CD4-positive, CD25-positive, alpha-beta regulatory T cell (primary cell): Measurements from ENCODE around the gene APBB2. TPM values are rescaled to one million over a fixed set of nuclear protein-coding genes. Genes with fewer than 3 reads are reported as not detected.

Experiments
- ATAC-seq, 2 donors: fragments of 150-1000 bp; cut with Tn5 transposase; one replicate each; pipeline ENCODE4 v1.10.0; 2021; ENCODE audit warnings: low read depth in 2 of 2, moderate number of reproducible peaks in 2 of 2, moderate library complexity in 1 of 2
- DNase-seq, 3 donors: peaks; one replicate each; pipeline versions ENCODE4 v3.0.0 to v3.0.0-alpha.2; 2012 to 2022; ENCODE audit warnings: mixed read lengths in 1 of 3
- H3K27ac ChIP-seq: one replicate; pipeline ENCODE4 v1.7.0; 2013; ENCODE audit warnings: mild to moderate bottlenecking, low read length; ENCODE audit not compliant: insufficient read depth, poor library complexity, severe bottlenecking
- H3K27me3 ChIP-seq: one replicate; pipeline ENCODE4 v1.7.0; 2013; ENCODE audit warnings: low read length; ENCODE audit not compliant: control insufficient read depth, insufficient read depth
- H3K36me3 ChIP-seq: one replicate; pipeline ENCODE4 v1.7.0; 2013; ENCODE audit warnings: mild to moderate bottlenecking, low read length, moderate library complexity; ENCODE audit not compliant: control insufficient read depth, insufficient read depth
- H3K4me1 ChIP-seq: 2 replicates; pipeline ENCODE4 v1.7.0; 2013; ENCODE audit warnings: mild to moderate bottlenecking, low read length; ENCODE audit not compliant: insufficient read depth, control insufficient read depth, poor library complexity, severe bottlenecking
- H3K4me3 ChIP-seq: one replicate; pipeline ENCODE4 v1.7.0; 2013; ENCODE audit warnings: low read depth, mild to moderate bottlenecking, low read length, moderate library complexity
- H3K9me3 ChIP-seq, 2 experiments: 1 replicate in 1 of 2; 2 replicates in 1 of 2; pipeline ENCODE4 v1.7.0; 2013; ENCODE audit warnings: low read length in 2 of 2, mild to moderate bottlenecking in 1 of 2, moderate library complexity in 1 of 2; ENCODE audit not compliant: control insufficient read depth in 2 of 2
- H3K27ac Mint-ChIP-seq, 3 donors: one replicate each; pipeline ENCODE4 v1.8.0; 2020 to 2022; ENCODE audit warnings: mild to moderate bottlenecking in 3 of 3, mixed read lengths in 3 of 3, moderate library complexity in 2 of 3
- H3K27me3 Mint-ChIP-seq: one replicate; pipeline ENCODE4 v1.8.0; 2022; ENCODE audit warnings: mild to moderate bottlenecking, mixed read lengths
- H3K36me3 Mint-ChIP-seq: one replicate; pipeline ENCODE4 v1.8.0; 2020; ENCODE audit warnings: mixed read lengths
- H3K4me1 Mint-ChIP-seq, 4 donors: one replicate each; pipeline ENCODE4 v1.8.0; 2020 to 2022; ENCODE audit warnings: mixed read lengths in 4 of 4, mild to moderate bottlenecking in 1 of 4
- H3K4me3 Mint-ChIP-seq, 4 donors: one replicate each; pipeline ENCODE4 v1.8.0; 2020 to 2022; ENCODE audit warnings: mild to moderate bottlenecking in 4 of 4, mixed read lengths in 4 of 4, moderate library complexity in 3 of 4
- H3K9me3 Mint-ChIP-seq, 7 donors: one replicate each; pipeline ENCODE4 v1.8.0; 2020 to 2022; ENCODE audit warnings: mixed read lengths in 7 of 7, mild to moderate bottlenecking in 3 of 7, moderate library complexity in 2 of 7
- polyA plus RNA-seq, 4 donors: library from polyadenylated mRNA; unstranded; fragments of 300-500 nt; fragmentation: Illumina TruSeq; gene quantifications; one replicate each; pipeline ENCODE4 v1.2.3, GENCODE V29; 2021
- total RNA-seq: library from RNA; stranded (reverse); gene quantifications from one replicate; pipeline ENCODE4 v1.2.3, GENCODE V29; 2022

Gene APBB2
- total and polyA plus RNA-seq, 5 donors from 2014 or later: not detected

DNA sequence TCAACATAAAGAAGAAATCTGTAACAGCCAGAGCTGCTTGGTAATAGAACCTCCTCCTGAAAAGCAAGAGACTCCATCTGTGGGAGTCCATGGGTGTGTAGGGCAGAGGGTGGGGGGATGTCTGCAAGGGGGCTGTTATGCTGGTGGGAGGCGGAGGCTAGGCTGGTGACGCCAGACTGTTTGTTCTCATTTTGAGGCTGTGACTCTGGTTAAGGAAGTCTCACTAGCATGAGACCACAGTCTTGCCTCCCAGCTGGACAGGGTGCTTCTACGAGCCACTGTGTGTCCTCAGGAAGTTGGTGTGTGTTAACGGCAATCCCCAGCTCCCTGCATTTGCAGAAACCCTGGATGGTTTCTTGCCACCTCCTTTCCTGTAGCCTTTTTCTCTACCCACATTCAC lies 384.8 kb downstream of the APBB2 start:
- Histone ChIP-seq H3K4me3 (no peak overlapping the region), H3K36me3 (no peaks in the 10 kb centered on the region), H3K4me1 (no peaks in the 10 kb centered on the region), H3K27ac (no peak overlapping the region), H3K9me3 (no peaks in the 10 kb centered on the region), H3K27me3 (no peaks in the 10 kb centered on the region)
- peaks cover 0 to 2% (median 0%) of the 10 kb centered on the region in 7 donors for H3K9me3 Mint-ChIP-seq
- no peak overlapping the region for H3K27ac Mint-ChIP-seq
- ATAC-seq (no peak), DNase-seq (no peak)
- H3K27me3 Mint-ChIP-seq: peaks cover 5% of the 10 kb centered on the region
- H3K36me3 Mint-ChIP-seq: no peaks in the 10 kb centered on the region
- H3K4me3 Mint-ChIP-seq: no peak overlapping the region
- H3K4me1 Mint-ChIP-seq: no peaks in the 10 kb centered on the region

- DNase-seq: no peak
- H3K27me3 ChIP-seq: no peaks in the 10 kb centered on the region
- ATAC-seq: no peak
- Mint-ChIP-seq H3K36me3 (no peaks in the 10 kb centered on the region), H3K4me1 (no peaks in the 10 kb centered on the region), H3K9me3 (peaks cover 0 to 2% (median 0%) of the 10 kb centered on the region in 7 donors), H3K27ac (no peak overlapping the region), H3K4me3 (no peak overlapping the region), H3K27me3 (peaks cover 5% of the 10 kb centered on the region)
- H3K4me1 ChIP-seq: no peaks in the 10 kb centered on the region
- no peak overlapping the region for H3K27ac ChIP-seq
- no peak overlapping the region for H3K4me3 ChIP-seq
- no peaks in the 10 kb centered on the region for H3K9me3 ChIP-seq
- H3K36me3 ChIP-seq: no peaks in the 10 kb centered on the region
These were observed 385.7 kb downstream of the APBB2 start for GRCh38 chr4:40828661-40829060.

DNA sequence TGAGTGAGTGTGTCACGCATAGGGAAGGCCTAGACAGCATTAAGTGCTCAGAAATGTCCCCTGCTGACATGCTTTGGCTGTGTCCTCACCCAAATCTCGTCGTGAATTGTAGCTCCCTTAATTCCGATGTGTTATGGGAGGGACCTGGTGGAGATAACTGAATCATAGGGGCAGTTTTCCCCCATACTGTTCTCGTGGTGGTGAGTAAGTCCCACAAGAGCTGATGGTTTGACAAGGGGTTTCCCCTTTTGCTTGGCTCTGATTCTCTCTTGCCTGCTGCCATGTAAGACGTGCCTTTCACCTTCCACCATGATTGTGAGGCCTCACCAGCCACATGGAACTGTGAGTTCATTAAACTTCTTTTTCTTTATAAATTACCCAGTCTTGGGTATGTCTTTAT lies 386.6 kb downstream of the APBB2 start:
- no peaks in the 10 kb centered on the region for H3K27me3 ChIP-seq
- H3K27me3 Mint-ChIP-seq: peaks cover 5% of the 10 kb centered on the region
- DNase-seq (no peak), ATAC-seq (no peak)
- no peaks in the 10 kb centered on the region for H3K36me3 ChIP-seq
- H3K4me1 ChIP-seq: no peaks in the 10 kb centered on the region
- H3K36me3 Mint-ChIP-seq: no peaks in the 10 kb centered on the region
- no peak overlapping the region for H3K27ac ChIP-seq
- no peak overlapping the region for H3K27ac Mint-ChIP-seq
- no peak overlapping the region for H3K4me3 Mint-ChIP-seq
- no peaks in the 10 kb centered on the region for H3K4me1 Mint-ChIP-seq
- no peaks in the 10 kb centered on the region for H3K9me3 ChIP-seq
- H3K4me3 ChIP-seq: no peak overlapping the region
- H3K9me3 Mint-ChIP-seq: peaks cover 0 to 2% (median 0%) of the 10 kb centered on the region in 7 donors

GRCh38 chr4:40826821-40827220 lies 387.5 kb downstream of the APBB2 start:
- Histone ChIP-seq H3K27me3 (no peaks in the 10 kb centered on the region), H3K9me3 (no peaks in the 10 kb centered on the region), H3K36me3 (no peaks in the 10 kb centered on the region), H3K4me1 (no peaks in the 10 kb centered on the region), H3K4me3 (no peak overlapping the region), H3K27ac (no peak overlapping the region)
- Mint-ChIP-seq H3K27me3 (peaks cover 5% of the 10 kb centered on the region), H3K9me3 (peaks cover 0 to 2% (median 0%) of the 10 kb centered on the region in 7 donors), H3K27ac (no peak overlapping the region), H3K4me1 (no peaks in the 10 kb centered on the region), H3K36me3 (no peaks in the 10 kb centered on the region), H3K4me3 (no peak overlapping the region)
- DNase-seq: no peak
- ATAC-seq: no peak

DNA sequence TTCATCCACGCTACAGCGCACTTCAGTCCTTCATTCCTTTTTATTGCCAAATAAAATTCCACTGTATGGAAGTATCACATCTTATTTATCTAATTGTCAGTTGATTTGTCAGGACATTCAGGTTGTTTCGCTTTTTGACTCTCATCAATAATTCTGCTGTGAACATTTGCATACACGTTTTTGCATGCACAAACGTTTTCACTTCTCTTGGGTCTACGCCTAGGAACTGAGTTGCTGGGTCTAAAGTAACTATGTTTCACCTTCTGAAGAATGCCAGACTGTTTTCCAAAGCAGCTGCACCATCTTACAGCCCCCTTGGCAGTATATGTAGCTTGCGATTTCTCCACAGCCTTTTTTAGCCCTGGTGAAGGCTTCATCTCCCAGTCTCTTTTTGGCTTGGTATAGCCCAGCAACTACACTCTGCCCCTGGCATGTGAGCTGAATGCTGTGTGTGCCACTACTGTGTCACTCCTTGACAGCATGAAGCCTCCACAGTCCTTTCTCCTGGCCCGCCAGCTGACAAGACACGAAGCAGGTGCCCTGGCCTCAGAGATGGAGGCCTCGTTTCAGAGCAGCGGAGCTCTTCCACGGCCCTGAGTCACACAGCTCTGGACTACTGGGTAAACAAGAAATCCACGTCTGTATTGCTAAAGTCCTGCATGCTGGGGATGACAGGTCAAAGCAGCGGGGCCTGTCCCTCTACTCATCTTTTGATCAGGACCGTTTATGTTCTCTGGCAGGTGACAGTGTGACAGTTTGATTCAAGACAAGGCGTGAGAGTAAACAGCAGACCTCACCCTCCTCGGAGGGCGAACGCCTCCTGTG lies 389.1 kb downstream of the APBB2 start:
- no peaks in the 10 kb centered on the region for H3K36me3 ChIP-seq
- H3K27me3 Mint-ChIP-seq: peaks cover 5% of the 10 kb centered on the region
- no peaks in the 10 kb centered on the region for H3K9me3 ChIP-seq
- H3K36me3 Mint-ChIP-seq: no peaks in the 10 kb centered on the region
- no peak overlapping the region for H3K4me3 ChIP-seq
- ATAC-seq: no peak
- no peak overlapping the region for H3K27ac Mint-ChIP-seq
- no peaks in the 10 kb centered on the region for H3K4me1 Mint-ChIP-seq
- H3K4me1 ChIP-seq: no peaks in the 10 kb centered on the region
- H3K27ac ChIP-seq: no peak overlapping the region
- H3K27me3 ChIP-seq: no peaks in the 10 kb centered on the region
- H3K4me3 Mint-ChIP-seq: no peak overlapping the region
- H3K9me3 Mint-ChIP-seq: peaks cover 0 to 2% (median 0%) of the 10 kb centered on the region in 7 donors
- no peak for DNase-seq

GRCh38 chr4:40822420-40823166 lies 391.7 kb downstream of the APBB2 start:
- ATAC-seq: no peak
- no peaks in the 10 kb centered on the region for H3K4me1 ChIP-seq

GRCh38 chr4:40820101-40820500 lies 394.2 kb downstream of the APBB2 start:
- H3K27ac Mint-ChIP-seq: no peak overlapping the region

More at GRCh38 chr4:40822420-40823166, 391.7 kb downstream of the APBB2 start:
- DNase-seq: no peak
- no peaks in the 10 kb centered on the region for H3K27me3 Mint-ChIP-seq
- Histone ChIP-seq H3K9me3 (no peaks in the 10 kb centered on the region), H3K27me3 (no peaks in the 10 kb centered on the region), H3K4me3 (no peak overlapping the region), H3K27ac (no peak overlapping the region), H3K36me3 (no peaks in the 10 kb centered on the region)
- no peaks in the 10 kb centered on the region for H3K4me1 Mint-ChIP-seq
- H3K4me3 Mint-ChIP-seq: no peak overlapping the region
- H3K36me3 Mint-ChIP-seq: no peaks in the 10 kb centered on the region
- H3K9me3 Mint-ChIP-seq: no peaks in the 10 kb centered on the region
- H3K27ac Mint-ChIP-seq: no peak overlapping the region

More at GRCh38 chr4:40820101-40820500, 394.2 kb downstream of the APBB2 start:
- H3K27me3 Mint-ChIP-seq: no peaks in the 10 kb centered on the region
- H3K27me3 ChIP-seq: no peaks in the 10 kb centered on the region
- no peak overlapping the region for H3K4me3 Mint-ChIP-seq
- DNase-seq: no peak
- no peaks in the 10 kb centered on the region for H3K9me3 ChIP-seq
- no peak for ATAC-seq
- no peaks in the 10 kb centered on the region for H3K4me1 Mint-ChIP-seq
- H3K27ac ChIP-seq: no peak overlapping the region
- H3K4me1 ChIP-seq: no peaks in the 10 kb centered on the region
- no peaks in the 10 kb centered on the region for H3K36me3 ChIP-seq
- H3K4me3 ChIP-seq: no peak overlapping the region
- H3K36me3 Mint-ChIP-seq: no peaks in the 10 kb centered on the region
- H3K9me3 Mint-ChIP-seq: no peaks in the 10 kb centered on the region
